B cell (primary cell): Measurements from ENCODE around the gene PIGC. TPM values are rescaled to one million over a fixed set of nuclear protein-coding genes. Genes with fewer than 3 reads are reported as not detected.

Source experiments
- ATAC-seq: fragments of 200-7000 bp; cut with Tn5 transposase; one replicate; pipeline ENCODE4 v1.10.0; 2021; ENCODE audit warnings: low read depth, mild to moderate bottlenecking, moderate number of reproducible peaks, moderate library complexity
- CTCF ChIA-PET: fragments of 350-600 bp; sonication (Branson Sonifier 250); formaldehyde crosslinking; loops from one replicate; lab custom pipeline; 2021; ENCODE audit warnings: antibody characterized with exemption, inconsistent platforms; lab: Charles Lee
- POLR2A ChIA-PET: fragments of 350-600 bp; sonication (Branson Sonifier 250); formaldehyde crosslinking; loops from one replicate; lab custom pipeline; 2021; ENCODE audit warnings: antibody characterized with exemption; lab: Charles Lee
- DNase-seq: peaks from one replicate; pipeline ENCODE4 v3.0.0; 2013
- H2AFZ ChIP-seq: 2 replicates; pipeline ENCODE4 v1.6.1; 2012; ENCODE audit warnings: mild to moderate bottlenecking, low read depth, low read length; ENCODE audit not compliant: insufficient read depth, poor library complexity, severe bottlenecking
- H3K27ac ChIP-seq, 2 donors: 1 replicate in 1 of 2; 2 replicates in 1 of 2; pipeline ENCODE4 v1.5.1; 2012 to 2013; ENCODE audit warnings: low read length in 2 of 2, mild to moderate bottlenecking in 2 of 2, moderate library complexity in 1 of 2
- H3K27me3 ChIP-seq, 4 experiments: fragments of 200-600 bp in 1 of 4; sonication (generic) in 1 of 4; replicated peaks in 1 of 4; 1 replicate in 2 of 4; 2 replicates in 2 of 4; pipeline versions ENCODE4 v1.6.1 to v1.7.0; 2013 to 2016; ENCODE audit warnings: low read length in 3 of 4, mild to moderate bottlenecking in 2 of 4, mixed read lengths in 1 of 4, moderate library complexity in 1 of 4; ENCODE audit not compliant: insufficient read depth in 4 of 4, control insufficient read depth in 3 of 4; ENCODE audit errors: control extremely low read depth in 1 of 4
- H3K36me3 ChIP-seq, 2 experiments: replicated peaks in 1 of 2; 1 replicate in 1 of 2; 2 replicates in 1 of 2; pipeline versions ENCODE4 v1.6.1 to v1.7.1; 2013; ENCODE audit warnings: low read length in 1 of 2; ENCODE audit not compliant: insufficient read depth in 2 of 2, control insufficient read depth in 1 of 2; ENCODE audit errors: control extremely low read depth in 1 of 2, extremely low read depth in 1 of 2
- H3K4me1 ChIP-seq, 2 donors: fragments of 200-600 bp in 1 of 2; sonication (generic) in 1 of 2; 1 replicate in 1 of 2; 2 replicates in 1 of 2; pipeline versions ENCODE4 v1.5.1 to v1.6.1; 2013 to 2017; ENCODE audit warnings: low read length in 2 of 2; ENCODE audit not compliant: control insufficient read depth in 2 of 2, insufficient read depth in 2 of 2
- H3K4me2 ChIP-seq: replicated peaks from 2 replicates; pipeline ENCODE3; 2012; ENCODE audit warnings: mild to moderate bottlenecking, low read depth, low read length; ENCODE audit not compliant: poor library complexity, severe bottlenecking
- H3K4me3 ChIP-seq, 5 experiments: fragments of 200-600 bp in 1 of 5; sonication (generic) in 1 of 5; 1 replicate in 3 of 5; 2 replicates in 2 of 5; pipeline versions ENCODE4 v1.5.1 to v1.7.0; 2011 to 2016; ENCODE audit warnings: low read length in 4 of 5, mild to moderate bottlenecking in 4 of 5, low read depth in 2 of 5, control low read depth in 1 of 5, moderate library complexity in 1 of 5; ENCODE audit not compliant: insufficient read depth in 1 of 5; ENCODE audit errors: control extremely low read depth in 1 of 5, extremely low read depth in 1 of 5
- H3K79me2 ChIP-seq: fragments of 200-600 bp; sonication (generic); one replicate; pipeline ENCODE4 v1.6.0; 2016; ENCODE audit warnings: low read length; ENCODE audit not compliant: control insufficient read depth, insufficient read depth
- H3K9ac ChIP-seq: fragments of 200-600 bp; sonication (generic); 2 replicates; pipeline ENCODE4 v1.6.1; 2017; ENCODE audit warnings: mild to moderate bottlenecking, low read length, moderate library complexity
- H3K9me3 ChIP-seq, 3 donors: one replicate each; pipeline versions ENCODE4 v1.6.1 to v1.7.1; 2013; ENCODE audit warnings: low read length in 2 of 3; ENCODE audit not compliant: control insufficient read depth in 2 of 3, insufficient read depth in 1 of 3; ENCODE audit errors: control extremely low read depth in 1 of 3
- H4K20me1 ChIP-seq: 2 replicates; pipeline ENCODE4 v1.6.0; 2012; ENCODE audit warnings: mild to moderate bottlenecking, low read length; ENCODE audit not compliant: insufficient read depth, control insufficient read depth, poor library complexity, severe bottlenecking
- H3K27ac Mint-ChIP-seq: one replicate; pipeline ENCODE4 v1.8.0; 2021; ENCODE audit warnings: mixed read lengths
- H3K27me3 Mint-ChIP-seq: one replicate; pipeline ENCODE4 v1.8.0; 2021; ENCODE audit warnings: mixed read lengths
- H3K4me1 Mint-ChIP-seq: one replicate; pipeline ENCODE4 v1.8.0; 2021; ENCODE audit warnings: mixed read lengths
- H3K4me3 Mint-ChIP-seq: one replicate; pipeline ENCODE4 v1.8.0; 2021; ENCODE audit warnings: mixed read lengths
- H3K9me3 Mint-ChIP-seq: one replicate; pipeline ENCODE4 v1.8.0; 2022; ENCODE audit warnings: mixed read lengths; ENCODE audit not compliant: insufficient read depth
- EZH2 ChIP-seq: IDR thresholded peaks from 2 replicates; pipeline ENCODE4 v1.6.1; 2012; ENCODE audit warnings: borderline replicate concordance, low read depth, mild to moderate bottlenecking, moderate library complexity, low read length; ENCODE audit not compliant: insufficient read depth, poor library complexity, severe bottlenecking
- WGBS: methylation state at CpG from one replicate; pipeline ENCODE4 v1.1.5; 2013; ENCODE audit warnings: missing lambda C conversion rate; ENCODE audit not compliant: insufficient coverage; 5-methylcytosine and 5-hydroxymethylcytosine counted together
- intact Hi-C: fragments of 100-400 bp; cut with micrococcal nuclease; formaldehyde crosslinking; loops from one replicate; pipeline ENCODE4 v1.10.0; 2022
- polyA plus RNA-seq: library from polyadenylated mRNA; depleted of rRNA; stranded (reverse); fragments of >200 nt; gene quantifications from 2 replicates; pipeline ENCODE4 v1.2.3, GENCODE V29; 2012
- total RNA-seq, 2 donors: library from RNA; stranded (reverse); fragments of 120-200 nt in 1 of 2; gene quantifications; 1 replicate in 1 of 2; 2 replicates in 1 of 2; pipeline versions ENCODE4 v1.2.3 to v1.2.4, GENCODE V29; 2013 to 2022
- TF ChIP-seq, protein P1 (sequence below): fragments of 200-600 bp; IDR thresholded peaks from one replicate; pipeline ENCODE4 v1.8.0; 2022; ENCODE audit warnings: antibody characterized with exemption, mild to moderate bottlenecking

Gene PIGC
- total and polyA plus RNA-seq, 2 donors (not counting 1 experiment from before 2014, with no cell fraction given) = 16.2 to 28.8 TPM

DNA sequence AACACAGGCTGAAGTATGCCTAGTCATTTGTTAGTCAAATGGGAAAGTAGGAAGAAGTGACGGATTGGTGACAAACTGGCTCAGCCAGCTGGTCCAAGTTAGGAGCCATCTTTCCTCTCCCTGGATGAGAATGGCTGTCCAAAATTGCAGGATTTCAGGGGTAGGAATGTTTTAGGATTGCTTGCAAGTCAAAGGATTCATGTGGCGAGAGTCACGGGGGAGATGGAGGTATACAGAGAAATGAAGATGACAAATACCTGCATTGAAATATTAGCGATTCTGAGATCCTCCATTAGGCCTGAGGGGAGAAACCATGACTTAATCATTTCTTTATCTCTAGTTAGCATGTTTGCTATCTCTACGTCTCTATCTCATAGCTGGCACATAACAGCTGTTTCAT is 41.8 kb upstream of the PIGC start:
- DNase-seq = no peak
- Histone ChIP-seq H3K4me1 (no peaks in the 10 kb centered on the region), H3K27me3 (peaks cover 0 to 3% (median 0%) of the 10 kb centered on the region in 4 experiments), H4K20me1 (no peaks in the 10 kb centered on the region), H3K79me2 (no peaks in the 10 kb centered on the region), H3K27ac (no peak overlapping the region), H3K9me3 (no peaks in the 10 kb centered on the region), H2AFZ (no peak overlapping the region), H3K36me3 (no peaks in the 10 kb centered on the region), H3K4me2 (no peak overlapping the region), H3K4me3 (no peak overlapping the region), H3K9ac (no peak overlapping the region)
- WGBS = 100% methylated on average over 2 of the region's 5 CpGs
- CTCF ChIA-PET = no interaction called here
- no peak for TF ChIP-seq EZH2
- TF ChIP-seq, protein P1, sequence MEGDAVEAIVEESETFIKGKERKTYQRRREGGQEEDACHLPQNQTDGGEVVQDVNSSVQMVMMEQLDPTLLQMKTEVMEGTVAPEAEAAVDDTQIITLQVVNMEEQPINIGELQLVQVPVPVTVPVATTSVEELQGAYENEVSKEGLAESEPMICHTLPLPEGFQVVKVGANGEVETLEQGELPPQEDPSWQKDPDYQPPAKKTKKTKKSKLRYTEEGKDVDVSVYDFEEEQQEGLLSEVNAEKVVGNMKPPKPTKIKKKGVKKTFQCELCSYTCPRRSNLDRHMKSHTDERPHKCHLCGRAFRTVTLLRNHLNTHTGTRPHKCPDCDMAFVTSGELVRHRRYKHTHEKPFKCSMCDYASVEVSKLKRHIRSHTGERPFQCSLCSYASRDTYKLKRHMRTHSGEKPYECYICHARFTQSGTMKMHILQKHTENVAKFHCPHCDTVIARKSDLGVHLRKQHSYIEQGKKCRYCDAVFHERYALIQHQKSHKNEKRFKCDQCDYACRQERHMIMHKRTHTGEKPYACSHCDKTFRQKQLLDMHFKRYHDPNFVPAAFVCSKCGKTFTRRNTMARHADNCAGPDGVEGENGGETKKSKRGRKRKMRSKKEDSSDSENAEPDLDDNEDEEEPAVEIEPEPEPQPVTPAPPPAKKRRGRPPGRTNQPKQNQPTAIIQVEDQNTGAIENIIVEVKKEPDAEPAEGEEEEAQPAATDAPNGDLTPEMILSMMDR = no peak
- Mint-ChIP-seq H3K4me1 (no peaks in the 10 kb centered on the region), H3K27me3 (peaks cover 33% of the 10 kb centered on the region), H3K9me3 (no peaks in the 10 kb centered on the region), H3K4me3 (no peak overlapping the region), H3K27ac (no peak overlapping the region)
- ATAC-seq = no peak
- POLR2A ChIA-PET = no interaction called here
- intact Hi-C loops = no loop called here

DNA sequence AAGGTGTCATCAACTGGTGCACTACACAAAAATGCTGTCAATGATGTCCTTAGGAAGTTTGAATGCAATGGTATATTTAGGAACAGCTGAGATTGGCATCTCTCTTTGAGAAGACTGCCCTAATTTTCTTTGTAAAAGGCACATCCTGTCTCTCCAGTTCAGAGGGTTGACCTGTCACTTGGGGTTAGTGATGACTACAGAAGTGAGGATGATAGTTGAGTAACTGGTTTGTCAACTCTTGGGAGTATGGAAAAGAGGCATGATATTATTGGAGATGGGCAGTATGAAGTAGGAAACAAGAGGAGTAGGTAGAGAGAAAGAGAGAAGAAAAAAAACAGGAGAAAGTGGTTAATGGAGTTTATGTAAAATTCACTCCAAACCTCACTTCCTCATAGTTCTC is 40.4 kb upstream of the PIGC start:
- H3K27me3 ChIP-seq = no peaks in the 10 kb centered on the region
- no peaks in the 10 kb centered on the region for H3K79me2 ChIP-seq
- H3K4me3 ChIP-seq = no peak overlapping the region
- intact Hi-C loops = no loop called here
- no peaks in the 10 kb centered on the region for H3K9me3 ChIP-seq
- H2AFZ ChIP-seq = no peak overlapping the region
- DNase-seq (no peak), ATAC-seq (no peak)
- Mint-ChIP-seq H3K9me3 (no peaks in the 10 kb centered on the region), H3K4me3 (no peak overlapping the region), H3K27me3 (peaks cover 31% of the 10 kb centered on the region), H3K27ac (no peak overlapping the region), H3K4me1 (no peaks in the 10 kb centered on the region)
- POLR2A ChIA-PET = no interaction called here
- CTCF ChIA-PET = no interaction called here
- no peak overlapping the region for H3K9ac ChIP-seq
- TF ChIP-seq EZH2 = no peak
- TF ChIP-seq, protein P1 = no peak
- H3K4me1 ChIP-seq = no peaks in the 10 kb centered on the region
- H3K4me2 ChIP-seq = no peak overlapping the region
- no peaks in the 10 kb centered on the region for H3K36me3 ChIP-seq
- H3K27ac ChIP-seq = no peak overlapping the region
- H4K20me1 ChIP-seq = no peaks in the 10 kb centered on the region
